ENCODE data around the gene PACSIN2. TPM values are rescaled to one million over a fixed set of nuclear protein-coding genes. Genes with fewer than 3 reads are reported as not detected.

The PACSIN2 gene
- total RNA-seq, 1 donor from 2014 or later = 49.8 TPM

DNA sequence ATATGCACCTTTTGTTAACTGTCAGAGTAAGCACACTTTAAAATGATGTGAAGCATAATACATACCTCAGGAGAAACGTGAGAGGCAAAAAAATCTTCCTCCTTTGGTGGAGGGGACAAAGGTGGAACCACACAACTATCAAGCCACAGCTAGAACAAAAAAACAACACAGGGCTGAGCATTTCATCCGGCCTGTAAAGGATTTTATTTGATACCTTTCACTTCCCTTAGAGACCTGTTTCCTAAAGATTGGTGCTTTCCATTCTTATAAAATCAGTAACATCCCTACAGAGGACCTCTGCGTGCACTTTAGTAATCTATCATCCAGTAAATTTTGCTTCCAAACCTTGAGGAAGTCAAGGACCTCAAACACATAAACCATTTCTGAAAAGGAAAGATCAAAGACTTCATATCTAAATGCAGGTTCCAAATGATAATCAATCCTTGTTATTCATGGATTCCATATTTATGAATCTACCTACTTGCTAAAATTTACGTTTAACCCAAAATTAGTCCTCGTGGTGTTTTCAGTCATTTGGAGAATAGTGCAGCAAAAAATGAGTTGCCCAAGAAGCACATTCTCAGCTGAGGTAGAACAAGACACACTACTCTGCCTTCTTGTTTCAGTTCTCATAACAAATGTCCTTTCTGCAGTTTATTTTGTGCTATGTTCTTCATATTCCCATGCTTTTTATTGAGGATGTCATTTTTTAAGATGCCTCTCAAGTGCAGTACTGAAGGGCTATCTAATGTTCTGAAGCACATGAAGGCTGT is 180.6 kb downstream of the PACSIN2 start:
- no peak overlapping the region for H3K4me3 ChIP-seq (ENCODE audit: low read depth, low read length)
- H3K27me3 ChIP-seq (ENCODE audit: control insufficient read depth, insufficient read depth, low read length) = no peaks in the 10 kb centered on the region
- no peak for DNase-seq (ENCODE audit: low read depth)
- FAIRE-seq = no peak
- TF ChIP-seq, protein P1, sequence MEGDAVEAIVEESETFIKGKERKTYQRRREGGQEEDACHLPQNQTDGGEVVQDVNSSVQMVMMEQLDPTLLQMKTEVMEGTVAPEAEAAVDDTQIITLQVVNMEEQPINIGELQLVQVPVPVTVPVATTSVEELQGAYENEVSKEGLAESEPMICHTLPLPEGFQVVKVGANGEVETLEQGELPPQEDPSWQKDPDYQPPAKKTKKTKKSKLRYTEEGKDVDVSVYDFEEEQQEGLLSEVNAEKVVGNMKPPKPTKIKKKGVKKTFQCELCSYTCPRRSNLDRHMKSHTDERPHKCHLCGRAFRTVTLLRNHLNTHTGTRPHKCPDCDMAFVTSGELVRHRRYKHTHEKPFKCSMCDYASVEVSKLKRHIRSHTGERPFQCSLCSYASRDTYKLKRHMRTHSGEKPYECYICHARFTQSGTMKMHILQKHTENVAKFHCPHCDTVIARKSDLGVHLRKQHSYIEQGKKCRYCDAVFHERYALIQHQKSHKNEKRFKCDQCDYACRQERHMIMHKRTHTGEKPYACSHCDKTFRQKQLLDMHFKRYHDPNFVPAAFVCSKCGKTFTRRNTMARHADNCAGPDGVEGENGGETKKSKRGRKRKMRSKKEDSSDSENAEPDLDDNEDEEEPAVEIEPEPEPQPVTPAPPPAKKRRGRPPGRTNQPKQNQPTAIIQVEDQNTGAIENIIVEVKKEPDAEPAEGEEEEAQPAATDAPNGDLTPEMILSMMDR (IDR thresholded peaks at IDR 0.05; ENCODE audit: insufficient read depth, low read length, severe bottlenecking) = no peak
- H3K36me3 ChIP-seq (ENCODE audit: control insufficient read depth, insufficient read depth, low read length) = peaks cover 8% of the 10 kb centered on the region

DNA sequence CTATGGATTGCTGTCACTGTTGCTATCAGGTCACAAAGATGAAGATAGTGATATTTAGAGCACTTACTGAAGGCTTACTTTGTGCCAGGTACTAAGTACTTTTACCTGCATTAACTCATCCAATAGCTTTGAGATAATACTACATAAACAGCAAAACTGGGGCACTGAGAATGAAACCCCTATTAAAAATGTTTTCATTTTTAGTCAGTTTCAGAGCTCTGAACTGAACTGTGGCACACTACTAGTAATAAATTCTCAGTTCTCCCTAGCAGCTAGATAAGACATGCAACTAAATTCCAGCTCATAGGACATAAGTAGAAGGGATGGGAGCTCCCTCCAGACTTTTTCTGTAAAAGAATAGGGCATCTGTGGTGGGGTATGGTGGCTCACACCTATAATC is 181.8 kb downstream of the PACSIN2 start:
- FAIRE-seq = no peak
- DNase-seq (ENCODE audit: low read depth) = no peak
- TF ChIP-seq, protein P1 (IDR thresholded peaks at IDR 0.05; ENCODE audit: insufficient read depth, low read length, severe bottlenecking) = no peak
- no peaks in the 10 kb centered on the region for H3K27me3 ChIP-seq (ENCODE audit: control insufficient read depth, insufficient read depth, low read length)
- H3K4me3 ChIP-seq (ENCODE audit: low read depth, low read length) = no peak overlapping the region
- peaks cover 8% of the 10 kb centered on the region for H3K36me3 ChIP-seq (ENCODE audit: control insufficient read depth, insufficient read depth, low read length)

DNA sequence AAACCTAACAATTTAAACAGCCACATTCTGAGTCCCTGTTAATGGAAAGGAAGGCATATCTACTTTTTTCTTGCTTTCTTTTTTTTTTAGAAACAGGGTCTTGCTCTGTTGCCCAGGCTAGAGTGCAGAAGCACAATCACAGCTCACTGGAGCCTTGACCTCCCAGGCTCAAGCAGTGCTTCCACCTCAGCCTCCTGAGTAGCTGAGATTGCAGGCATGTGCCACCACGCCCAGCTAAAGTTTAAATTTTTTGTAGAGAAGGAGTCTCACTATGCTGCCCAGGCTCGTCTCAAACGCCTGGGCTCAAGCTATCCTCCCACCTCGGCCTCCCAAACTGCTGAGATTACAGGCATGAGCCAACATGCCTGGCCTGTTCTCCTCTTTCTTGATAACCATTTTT is 183.2 kb downstream of the PACSIN2 start:
- H3K36me3 ChIP-seq (ENCODE audit: control insufficient read depth, insufficient read depth, low read length) = peaks cover 7% of the 10 kb centered on the region
- no peak for FAIRE-seq
- TF ChIP-seq, protein P1 (IDR thresholded peaks at IDR 0.05; ENCODE audit: insufficient read depth, low read length, severe bottlenecking) = no peak
- no peak for DNase-seq (ENCODE audit: low read depth)
- H3K27me3 ChIP-seq (ENCODE audit: control insufficient read depth, insufficient read depth, low read length) = no peaks in the 10 kb centered on the region
- H3K4me3 ChIP-seq (ENCODE audit: low read depth, low read length) = no peak overlapping the region

DNA sequence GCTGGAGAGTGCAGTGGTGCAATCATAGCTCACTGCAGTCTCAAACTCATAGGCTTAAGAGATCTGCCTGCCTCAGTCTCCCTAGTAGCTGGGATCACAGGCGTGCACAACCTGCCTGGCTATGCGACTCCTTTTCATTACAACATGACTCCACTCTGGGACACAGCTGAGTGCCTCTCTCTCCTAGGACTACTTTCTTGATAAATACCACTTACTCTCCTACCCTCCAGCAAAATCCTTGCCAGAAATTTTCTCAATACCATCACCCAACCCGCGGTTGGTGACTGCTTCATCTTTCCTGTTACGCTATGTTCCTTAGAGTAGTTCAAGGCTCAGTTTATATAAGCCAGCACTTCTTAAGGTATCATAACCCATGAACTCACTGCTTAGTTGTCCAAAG is 184.8 kb downstream of the PACSIN2 start:
- TF ChIP-seq, protein P1 (IDR thresholded peaks at IDR 0.05; ENCODE audit: insufficient read depth, low read length, severe bottlenecking) = no peak
- Histone ChIP-seq H3K4me3 (ENCODE audit: low read depth, low read length) (no peak overlapping the region), H3K27me3 (ENCODE audit: control insufficient read depth, insufficient read depth, low read length) (no peaks in the 10 kb centered on the region), H3K36me3 (ENCODE audit: control insufficient read depth, insufficient read depth, low read length) (peaks cover 7% of the 10 kb centered on the region)
- no peak for FAIRE-seq
- no peak for DNase-seq (ENCODE audit: low read depth)

DNA sequence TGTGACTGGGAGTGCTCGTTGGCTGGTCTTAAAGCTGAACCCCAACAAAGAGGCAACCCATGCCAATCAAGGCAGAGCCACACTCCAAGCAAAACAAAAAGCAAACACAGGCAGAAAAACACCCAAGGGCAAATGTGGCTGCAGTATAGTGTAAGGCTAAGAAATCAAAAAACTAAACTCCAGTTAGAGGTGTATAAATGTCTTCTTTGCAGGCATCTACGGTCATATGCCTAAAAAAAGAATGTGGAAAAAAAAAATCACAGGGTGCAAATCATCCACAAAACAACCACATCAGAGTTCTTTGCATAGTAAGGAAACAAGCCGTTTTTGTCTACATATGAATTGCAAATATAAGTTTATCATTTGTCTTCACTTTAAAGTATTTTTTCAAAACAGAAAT is 185.6 kb downstream of the PACSIN2 start:
- no peak for DNase-seq (ENCODE audit: low read depth)
- TF ChIP-seq, protein P1 (IDR thresholded peaks at IDR 0.05; ENCODE audit: insufficient read depth, low read length, severe bottlenecking) = no peak
- FAIRE-seq = no peak
- Histone ChIP-seq H3K4me3 (ENCODE audit: low read depth, low read length) (no peak overlapping the region), H3K27me3 (ENCODE audit: control insufficient read depth, insufficient read depth, low read length) (no peaks in the 10 kb centered on the region), H3K36me3 (ENCODE audit: control insufficient read depth, insufficient read depth, low read length) (peaks cover 7% of the 10 kb centered on the region)

DNA sequence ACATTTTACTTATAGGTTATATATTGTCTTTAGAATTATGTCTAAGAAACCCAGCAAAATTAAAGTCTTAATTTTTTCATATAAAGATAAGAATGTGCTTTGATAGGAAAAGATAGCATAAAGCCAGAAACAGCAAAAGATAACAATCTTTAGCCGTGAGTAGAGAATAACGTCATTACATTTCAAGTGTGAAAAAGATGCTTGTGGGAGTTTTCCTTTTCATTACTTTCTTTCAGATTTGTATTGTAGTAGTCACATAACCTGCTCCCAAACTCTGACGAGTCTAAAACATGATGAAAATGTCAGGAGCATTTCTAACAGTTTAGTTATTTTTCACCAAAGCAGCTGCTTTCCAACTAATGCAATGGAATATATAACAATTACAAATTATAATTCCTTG is 189.2 kb downstream of the PACSIN2 start:
- FAIRE-seq = no peak
- H3K36me3 ChIP-seq (ENCODE audit: control insufficient read depth, insufficient read depth, low read length) = peaks cover 1% of the 10 kb centered on the region
- TF ChIP-seq, protein P1 (IDR thresholded peaks at IDR 0.05; ENCODE audit: insufficient read depth, low read length, severe bottlenecking) = no peak
- no peaks in the 10 kb centered on the region for H3K27me3 ChIP-seq (ENCODE audit: control insufficient read depth, insufficient read depth, low read length)
- no peak overlapping the region for H3K4me3 ChIP-seq (ENCODE audit: low read depth, low read length)
- DNase-seq (ENCODE audit: low read depth) = no peak

All from bronchial epithelial cell (primary cell).